Smooth muscle cell (in vitro differentiated cells): ENCODE results near the gene GDPD3. TPM values are rescaled to one million over a fixed set of nuclear protein-coding genes. Genes with fewer than 3 reads are reported as not detected.

Source experiments
- DNase-seq: peaks from one replicate; lab custom pipeline; 2025; ENCODE audit not compliant: unreplicated experiment; lab: John Stamatoyannopoulos, UW
- H2AFZ ChIP-seq: fragments of 200-600 bp; sonication (generic); 2 replicates; pipeline ENCODE4 v1.6.0; 2016; ENCODE audit warnings: antibody characterized with exemption, low read depth, mild to moderate bottlenecking
- H3F3A ChIP-seq: fragments of 200-600 bp; sonication (generic); 2 replicates; pipeline ENCODE4 v1.6.0; 2017; ENCODE audit warnings: antibody characterized with exemption, low read depth
- H3K27ac ChIP-seq: fragments of 200-600 bp; sonication (generic); 2 replicates; pipeline ENCODE4 v1.5.1; 2016; ENCODE audit warnings: low read depth, mild to moderate bottlenecking
- H3K27me3 ChIP-seq: fragments of 200-600 bp; sonication (generic); 2 replicates; pipeline ENCODE4 v1.6.1; 2016; ENCODE audit warnings: low read depth, mild to moderate bottlenecking
- H3K36me3 ChIP-seq: fragments of 200-600 bp; sonication (generic); 2 replicates; pipeline ENCODE4 v1.5.1; 2016; ENCODE audit warnings: low read depth
- H3K4me1 ChIP-seq: fragments of 200-600 bp; sonication (generic); 2 replicates; pipeline ENCODE4 v1.5.1; 2016; ENCODE audit warnings: low read depth
- H3K4me2 ChIP-seq: fragments of 200-600 bp; sonication (generic); 2 replicates; pipeline ENCODE4 v1.6.0; 2016; ENCODE audit warnings: mild to moderate bottlenecking
- H3K4me3 ChIP-seq: fragments of 200-600 bp; sonication (generic); 2 replicates; pipeline ENCODE4 v1.5.1; 2016; ENCODE audit warnings: mild to moderate bottlenecking
- H3K79me2 ChIP-seq: fragments of 200-600 bp; sonication (generic); 2 replicates; pipeline ENCODE4 v1.6.0; 2016; ENCODE audit warnings: low read depth, mild to moderate bottlenecking
- H3K9ac ChIP-seq: fragments of 200-600 bp; sonication (generic); 2 replicates; pipeline ENCODE4 v1.6.0; 2016; ENCODE audit warnings: low read depth
- H3K9me3 ChIP-seq: fragments of 200-600 bp; sonication (generic); replicated peaks from 2 replicates; pipeline ENCODE4 v1.5.1; 2016; ENCODE audit warnings: low read depth
- H4K20me1 ChIP-seq: fragments of 200-600 bp; sonication (generic); 2 replicates; pipeline ENCODE4 v1.6.0; 2016; ENCODE audit warnings: low read depth
- WGBS: methylation state at CpG from one replicate; pipeline ENCODE4 v1.1.7; 2016; ENCODE audit warnings: low lambda C conversion rate; 5-methylcytosine and 5-hydroxymethylcytosine counted together
- polyA plus RNA-seq: library from polyadenylated mRNA; unstranded; fragments of >200 nt; fragmentation: Nextera tagmentation; extraction: Ambion mirVana; gene quantifications from 2 replicates; pipeline ENCODE4 v1.2.1, GENCODE V29; 2016
- total RNA-seq: library from RNA; depleted of rRNA; stranded (reverse); fragments of >200 nt; gene quantifications from 2 replicates; pipeline ENCODE4 v1.2.3, GENCODE V29; 2014
- TF ChIP-seq, protein P1 (sequence below): fragments of 200-600 bp; sonication (generic); IDR thresholded peaks from 2 replicates; pipeline ENCODE4 v1.5.1; 2017; ENCODE audit warnings: borderline replicate concordance, mild to moderate bottlenecking, antibody characterized with exemption; ENCODE audit not compliant: insufficient read depth, poor library complexity, severe bottlenecking

Gene GDPD3
- total and polyA plus RNA-seq, 2 experiments from 2014 or later, result 0.85 to 13.4 TPM

DNA sequence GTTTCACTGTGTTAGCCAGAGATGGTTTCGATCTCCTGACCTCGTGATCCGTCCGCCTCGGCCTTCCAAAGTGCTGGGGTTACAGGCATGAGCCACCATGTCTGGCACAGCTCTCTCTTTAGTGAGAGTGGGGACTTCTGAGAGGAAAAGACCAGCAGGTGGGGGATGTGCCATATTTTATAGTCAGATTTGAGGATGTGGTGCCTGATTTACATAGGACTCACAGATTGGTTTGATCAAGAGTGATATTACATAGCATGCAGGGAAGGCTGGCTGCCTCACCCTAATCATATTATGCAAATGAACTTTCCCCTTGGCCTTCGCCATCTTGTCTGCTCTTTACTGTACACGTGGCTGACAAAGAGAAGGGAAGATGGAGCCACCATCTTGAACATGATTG lies 37.8 kb upstream of the GDPD3 start:
- H3K4me3 ChIP-seq, result no peak overlapping the region
- H3K79me2 ChIP-seq, result no peaks in the 10 kb centered on the region
- peaks cover 6% of the 10 kb centered on the region for H3K9me3 ChIP-seq
- no peaks in the 10 kb centered on the region for H4K20me1 ChIP-seq
- 87% methylated on average over 7 of the region's 7 CpGs for WGBS
- H3K4me2 ChIP-seq, result no peak overlapping the region
- no peaks in the 10 kb centered on the region for H3F3A ChIP-seq
- DNase-seq, result no peak
- no peak overlapping the region for H3K9ac ChIP-seq
- no peak overlapping the region for H3K27ac ChIP-seq
- H3K27me3 ChIP-seq, result no peaks in the 10 kb centered on the region
- H3K36me3 ChIP-seq, result no peaks in the 10 kb centered on the region
- TF ChIP-seq, protein P1, sequence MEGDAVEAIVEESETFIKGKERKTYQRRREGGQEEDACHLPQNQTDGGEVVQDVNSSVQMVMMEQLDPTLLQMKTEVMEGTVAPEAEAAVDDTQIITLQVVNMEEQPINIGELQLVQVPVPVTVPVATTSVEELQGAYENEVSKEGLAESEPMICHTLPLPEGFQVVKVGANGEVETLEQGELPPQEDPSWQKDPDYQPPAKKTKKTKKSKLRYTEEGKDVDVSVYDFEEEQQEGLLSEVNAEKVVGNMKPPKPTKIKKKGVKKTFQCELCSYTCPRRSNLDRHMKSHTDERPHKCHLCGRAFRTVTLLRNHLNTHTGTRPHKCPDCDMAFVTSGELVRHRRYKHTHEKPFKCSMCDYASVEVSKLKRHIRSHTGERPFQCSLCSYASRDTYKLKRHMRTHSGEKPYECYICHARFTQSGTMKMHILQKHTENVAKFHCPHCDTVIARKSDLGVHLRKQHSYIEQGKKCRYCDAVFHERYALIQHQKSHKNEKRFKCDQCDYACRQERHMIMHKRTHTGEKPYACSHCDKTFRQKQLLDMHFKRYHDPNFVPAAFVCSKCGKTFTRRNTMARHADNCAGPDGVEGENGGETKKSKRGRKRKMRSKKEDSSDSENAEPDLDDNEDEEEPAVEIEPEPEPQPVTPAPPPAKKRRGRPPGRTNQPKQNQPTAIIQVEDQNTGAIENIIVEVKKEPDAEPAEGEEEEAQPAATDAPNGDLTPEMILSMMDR, result no peak
- no peaks in the 10 kb centered on the region for H3K4me1 ChIP-seq
- H2AFZ ChIP-seq, result no peak overlapping the region

DNA sequence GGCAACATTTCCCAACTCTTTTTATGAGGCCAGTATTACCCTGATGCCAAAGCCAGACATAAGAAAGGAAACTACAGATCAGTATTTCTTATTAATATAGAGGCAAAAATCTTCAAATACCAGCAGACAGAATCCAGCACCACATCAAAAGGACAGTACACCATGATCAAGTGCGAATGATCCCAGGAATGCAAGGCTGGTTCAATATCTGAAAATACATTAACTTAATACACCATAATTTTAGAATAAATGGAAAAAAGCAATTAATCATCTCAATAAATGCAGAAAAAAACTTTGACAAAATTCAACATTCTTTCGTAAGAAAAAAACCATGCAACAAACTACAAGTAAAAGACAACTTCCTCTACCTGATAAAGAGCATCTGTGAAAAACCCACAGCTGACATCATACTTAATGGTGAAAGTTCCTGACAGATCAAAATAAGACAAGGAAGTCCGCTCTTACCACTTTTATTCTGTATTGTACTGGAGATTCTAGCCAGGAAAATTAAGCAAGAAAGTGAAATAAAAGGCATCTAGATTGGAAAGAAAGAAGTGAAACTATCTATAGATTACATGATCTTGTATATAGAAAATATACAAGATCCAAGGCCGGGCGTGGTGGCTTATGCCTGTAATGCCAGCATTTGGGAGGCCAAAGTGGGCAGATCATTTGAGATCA lies 36.1 kb upstream of the GDPD3 start:
- no peak overlapping the region for H3K9ac ChIP-seq
- H2AFZ ChIP-seq, result no peak overlapping the region
- no peak overlapping the region for H3K4me3 ChIP-seq
- no peaks in the 10 kb centered on the region for H4K20me1 ChIP-seq
- H3K27me3 ChIP-seq, result no peaks in the 10 kb centered on the region
- no peaks in the 10 kb centered on the region for H3F3A ChIP-seq
- DNase-seq, result no peak
- H3K79me2 ChIP-seq, result no peaks in the 10 kb centered on the region
- WGBS, result 93% methylated on average over 5 of the region's 5 CpGs
- no peaks in the 10 kb centered on the region for H3K36me3 ChIP-seq
- TF ChIP-seq, protein P1, result no peak
- H3K27ac ChIP-seq, result no peak overlapping the region
- no peak overlapping the region for H3K4me2 ChIP-seq
- H3K9me3 ChIP-seq, result peaks cover 6% of the 10 kb centered on the region
- no peaks in the 10 kb centered on the region for H3K4me1 ChIP-seq

DNA sequence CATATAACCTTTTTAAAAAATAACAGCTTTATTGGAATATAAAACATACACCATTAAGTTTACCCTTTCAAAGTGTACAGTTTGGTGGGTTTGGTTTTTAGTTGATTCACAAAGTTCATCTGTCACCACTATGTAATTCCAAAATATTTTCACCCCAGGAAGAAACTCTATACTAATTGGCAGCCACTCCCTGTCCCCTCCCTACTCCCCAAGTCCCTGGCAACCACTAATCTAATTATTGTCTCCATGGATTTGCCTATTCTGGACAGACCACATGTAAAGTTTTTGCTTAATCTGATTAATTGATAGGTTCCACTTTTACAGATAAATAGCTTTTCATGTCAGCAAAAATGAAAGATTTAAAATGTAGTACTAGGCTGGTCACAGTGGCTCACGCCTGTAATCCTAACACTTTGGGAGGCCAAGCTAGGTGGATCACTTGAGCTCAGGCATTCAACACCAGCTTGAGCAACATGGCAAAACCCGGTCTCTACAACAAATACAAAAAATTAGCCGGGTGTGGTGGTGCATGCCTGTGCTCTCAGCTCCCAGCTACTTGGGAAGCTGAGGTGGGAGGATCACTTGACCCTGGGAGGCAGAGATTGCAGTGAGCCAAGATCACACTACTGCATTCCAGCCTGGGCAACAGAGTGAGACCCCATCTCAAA lies 34.6 kb upstream of the GDPD3 start:
- Histone ChIP-seq H3K9me3 (peaks cover 6% of the 10 kb centered on the region), H3K4me2 (no peak overlapping the region), H3K36me3 (no peaks in the 10 kb centered on the region), H3F3A (no peaks in the 10 kb centered on the region), H4K20me1 (no peaks in the 10 kb centered on the region), H3K4me3 (no peak overlapping the region), H3K27ac (no peak overlapping the region), H3K27me3 (no peaks in the 10 kb centered on the region), H3K9ac (no peak overlapping the region), H2AFZ (no peak overlapping the region), H3K79me2 (no peaks in the 10 kb centered on the region), H3K4me1 (no peaks in the 10 kb centered on the region)
- 86% methylated on average over 3 of the region's 3 CpGs for WGBS
- TF ChIP-seq, protein P1, result no peak
- DNase-seq, result no peak
